B cell (primary cell): Measurements from ENCODE around the gene EXO5. TPM values are rescaled to one million over a fixed set of nuclear protein-coding genes. Genes with fewer than 3 reads are reported as not detected.
"Not testable (repeated sequence)": the region's sequence is repeated elsewhere in the genome, so short reads cannot be mapped to it uniquely, and the experiment has no call there.

ENCODE experiments used
- ATAC-seq: fragments of 200-7000 bp; cut with Tn5 transposase; one replicate; pipeline ENCODE4 v1.10.0; 2021; ENCODE audit warnings: low read depth, mild to moderate bottlenecking, moderate number of reproducible peaks, moderate library complexity
- CTCF ChIA-PET: fragments of 350-600 bp; sonication (Branson Sonifier 250); formaldehyde crosslinking; loops from one replicate; lab custom pipeline; 2021; ENCODE audit warnings: antibody characterized with exemption, inconsistent platforms; lab: Charles Lee
- POLR2A ChIA-PET: fragments of 350-600 bp; sonication (Branson Sonifier 250); formaldehyde crosslinking; loops from one replicate; lab custom pipeline; 2021; ENCODE audit warnings: antibody characterized with exemption; lab: Charles Lee
- DNase-seq: peaks from one replicate; pipeline ENCODE4 v3.0.0; 2013
- H2AFZ ChIP-seq: 2 replicates; pipeline ENCODE4 v1.6.1; 2012; ENCODE audit warnings: mild to moderate bottlenecking, low read depth, low read length; ENCODE audit not compliant: insufficient read depth, poor library complexity, severe bottlenecking
- H3K27ac ChIP-seq, 2 donors: 1 replicate in 1 of 2; 2 replicates in 1 of 2; pipeline ENCODE4 v1.5.1; 2012 to 2013; ENCODE audit warnings: low read length in 2 of 2, mild to moderate bottlenecking in 2 of 2, moderate library complexity in 1 of 2
- H3K27me3 ChIP-seq, 4 experiments: fragments of 200-600 bp in 1 of 4; sonication (generic) in 1 of 4; replicated peaks in 1 of 4; 1 replicate in 2 of 4; 2 replicates in 2 of 4; pipeline versions ENCODE4 v1.6.1 to v1.7.0; 2013 to 2016; ENCODE audit warnings: low read length in 3 of 4, mild to moderate bottlenecking in 2 of 4, mixed read lengths in 1 of 4, moderate library complexity in 1 of 4; ENCODE audit not compliant: insufficient read depth in 4 of 4, control insufficient read depth in 3 of 4; ENCODE audit errors: control extremely low read depth in 1 of 4
- H3K36me3 ChIP-seq, 2 experiments: replicated peaks in 1 of 2; 1 replicate in 1 of 2; 2 replicates in 1 of 2; pipeline versions ENCODE4 v1.6.1 to v1.7.1; 2013; ENCODE audit warnings: low read length in 1 of 2; ENCODE audit not compliant: insufficient read depth in 2 of 2, control insufficient read depth in 1 of 2; ENCODE audit errors: control extremely low read depth in 1 of 2, extremely low read depth in 1 of 2
- H3K4me1 ChIP-seq, 2 donors: fragments of 200-600 bp in 1 of 2; sonication (generic) in 1 of 2; 1 replicate in 1 of 2; 2 replicates in 1 of 2; pipeline versions ENCODE4 v1.5.1 to v1.6.1; 2013 to 2017; ENCODE audit warnings: low read length in 2 of 2; ENCODE audit not compliant: control insufficient read depth in 2 of 2, insufficient read depth in 2 of 2
- H3K4me2 ChIP-seq: replicated peaks from 2 replicates; pipeline ENCODE3; 2012; ENCODE audit warnings: mild to moderate bottlenecking, low read depth, low read length; ENCODE audit not compliant: poor library complexity, severe bottlenecking
- H3K4me3 ChIP-seq, 5 experiments: fragments of 200-600 bp in 1 of 5; sonication (generic) in 1 of 5; 1 replicate in 3 of 5; 2 replicates in 2 of 5; pipeline versions ENCODE4 v1.5.1 to v1.7.0; 2011 to 2016; ENCODE audit warnings: low read length in 4 of 5, mild to moderate bottlenecking in 4 of 5, low read depth in 2 of 5, control low read depth in 1 of 5, moderate library complexity in 1 of 5; ENCODE audit not compliant: insufficient read depth in 1 of 5; ENCODE audit errors: control extremely low read depth in 1 of 5, extremely low read depth in 1 of 5
- H3K79me2 ChIP-seq: fragments of 200-600 bp; sonication (generic); one replicate; pipeline ENCODE4 v1.6.0; 2016; ENCODE audit warnings: low read length; ENCODE audit not compliant: control insufficient read depth, insufficient read depth
- H3K9ac ChIP-seq: fragments of 200-600 bp; sonication (generic); 2 replicates; pipeline ENCODE4 v1.6.1; 2017; ENCODE audit warnings: mild to moderate bottlenecking, low read length, moderate library complexity
- H3K9me3 ChIP-seq, 3 donors: one replicate each; pipeline versions ENCODE4 v1.6.1 to v1.7.1; 2013; ENCODE audit warnings: low read length in 2 of 3; ENCODE audit not compliant: control insufficient read depth in 2 of 3, insufficient read depth in 1 of 3; ENCODE audit errors: control extremely low read depth in 1 of 3
- H4K20me1 ChIP-seq: 2 replicates; pipeline ENCODE4 v1.6.0; 2012; ENCODE audit warnings: mild to moderate bottlenecking, low read length; ENCODE audit not compliant: insufficient read depth, control insufficient read depth, poor library complexity, severe bottlenecking
- H3K27ac Mint-ChIP-seq: one replicate; pipeline ENCODE4 v1.8.0; 2021; ENCODE audit warnings: mixed read lengths
- H3K27me3 Mint-ChIP-seq: one replicate; pipeline ENCODE4 v1.8.0; 2021; ENCODE audit warnings: mixed read lengths
- H3K4me1 Mint-ChIP-seq: one replicate; pipeline ENCODE4 v1.8.0; 2021; ENCODE audit warnings: mixed read lengths
- H3K4me3 Mint-ChIP-seq: one replicate; pipeline ENCODE4 v1.8.0; 2021; ENCODE audit warnings: mixed read lengths
- H3K9me3 Mint-ChIP-seq: one replicate; pipeline ENCODE4 v1.8.0; 2022; ENCODE audit warnings: mixed read lengths; ENCODE audit not compliant: insufficient read depth
- EZH2 ChIP-seq: IDR thresholded peaks from 2 replicates; pipeline ENCODE4 v1.6.1; 2012; ENCODE audit warnings: borderline replicate concordance, low read depth, mild to moderate bottlenecking, moderate library complexity, low read length; ENCODE audit not compliant: insufficient read depth, poor library complexity, severe bottlenecking
- WGBS: methylation state at CpG from one replicate; pipeline ENCODE4 v1.1.5; 2013; ENCODE audit warnings: missing lambda C conversion rate; ENCODE audit not compliant: insufficient coverage; 5-methylcytosine and 5-hydroxymethylcytosine counted together
- intact Hi-C: fragments of 100-400 bp; cut with micrococcal nuclease; formaldehyde crosslinking; loops from one replicate; pipeline ENCODE4 v1.10.0; 2022
- polyA plus RNA-seq: library from polyadenylated mRNA; depleted of rRNA; stranded (reverse); fragments of >200 nt; gene quantifications from 2 replicates; pipeline ENCODE4 v1.2.3, GENCODE V29; 2012
- total RNA-seq, 2 donors: library from RNA; stranded (reverse); fragments of 120-200 nt in 1 of 2; gene quantifications; 1 replicate in 1 of 2; 2 replicates in 1 of 2; pipeline versions ENCODE4 v1.2.3 to v1.2.4, GENCODE V29; 2013 to 2022
- TF ChIP-seq, protein P1 (sequence below): fragments of 200-600 bp; IDR thresholded peaks from one replicate; pipeline ENCODE4 v1.8.0; 2022; ENCODE audit warnings: antibody characterized with exemption, mild to moderate bottlenecking

Gene EXO5
- total and polyA plus RNA-seq, 2 donors (not counting 1 experiment from before 2014, with no cell fraction given): 5.7 to 16.9 TPM

GRCh38 chr1:40556121-40556520 lies 47.6 kb downstream of the EXO5 start:
- Histone ChIP-seq H3K4me1 (no peaks in the 10 kb centered on the region), H3K9ac (no peak overlapping the region), H3K27me3 (no peaks in the 10 kb centered on the region), H3K9me3 (peaks cover 0 to 12% (median 0%) of the 10 kb centered on the region in 3 donors), H2AFZ (no peak overlapping the region), H3K79me2 (no peaks in the 10 kb centered on the region), H3K4me2 (no peak overlapping the region), H4K20me1 (no peaks in the 10 kb centered on the region), H3K36me3 (no peaks in the 10 kb centered on the region), H3K4me3 (no peak overlapping the region), H3K27ac (no peak overlapping the region)
- Mint-ChIP-seq H3K4me3 (no peak overlapping the region), H3K4me1 (no peaks in the 10 kb centered on the region), H3K27ac (no peak overlapping the region), H3K27me3 (peaks cover 5% of the 10 kb centered on the region), H3K9me3 (no peaks in the 10 kb centered on the region)
- ChIA-PET POLR2A (no interaction called here), CTCF (no interaction called here)
- ATAC-seq (no peak), DNase-seq (no peak)
- WGBS: 100% methylated on average over 1 of the region's 5 CpGs
- intact Hi-C loops: no loop called here
- TF ChIP-seq, protein P1, sequence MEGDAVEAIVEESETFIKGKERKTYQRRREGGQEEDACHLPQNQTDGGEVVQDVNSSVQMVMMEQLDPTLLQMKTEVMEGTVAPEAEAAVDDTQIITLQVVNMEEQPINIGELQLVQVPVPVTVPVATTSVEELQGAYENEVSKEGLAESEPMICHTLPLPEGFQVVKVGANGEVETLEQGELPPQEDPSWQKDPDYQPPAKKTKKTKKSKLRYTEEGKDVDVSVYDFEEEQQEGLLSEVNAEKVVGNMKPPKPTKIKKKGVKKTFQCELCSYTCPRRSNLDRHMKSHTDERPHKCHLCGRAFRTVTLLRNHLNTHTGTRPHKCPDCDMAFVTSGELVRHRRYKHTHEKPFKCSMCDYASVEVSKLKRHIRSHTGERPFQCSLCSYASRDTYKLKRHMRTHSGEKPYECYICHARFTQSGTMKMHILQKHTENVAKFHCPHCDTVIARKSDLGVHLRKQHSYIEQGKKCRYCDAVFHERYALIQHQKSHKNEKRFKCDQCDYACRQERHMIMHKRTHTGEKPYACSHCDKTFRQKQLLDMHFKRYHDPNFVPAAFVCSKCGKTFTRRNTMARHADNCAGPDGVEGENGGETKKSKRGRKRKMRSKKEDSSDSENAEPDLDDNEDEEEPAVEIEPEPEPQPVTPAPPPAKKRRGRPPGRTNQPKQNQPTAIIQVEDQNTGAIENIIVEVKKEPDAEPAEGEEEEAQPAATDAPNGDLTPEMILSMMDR: no peak
- no peak for TF ChIP-seq EZH2

- H3K36me3 ChIP-seq, DNase-seq, H3K27ac ChIP-seq, H3K27me3 ChIP-seq, H3K9ac ChIP-seq, H4K20me1 ChIP-seq, ATAC-seq, H3K9me3 Mint-ChIP-seq, H3K4me3 ChIP-seq, H2AFZ ChIP-seq, POLR2A ChIA-PET, H3K4me2 ChIP-seq, CTCF ChIA-PET, intact Hi-C loops, H3K79me2 ChIP-seq, H3K27ac Mint-ChIP-seq, H3K4me1 Mint-ChIP-seq, H3K4me3 Mint-ChIP-seq, H3K4me1 ChIP-seq: not testable (repeated sequence)
- peaks cover 10% of the 10 kb centered on the region for H3K27me3 Mint-ChIP-seq
- no CpG with 5 or more reads among the region's 1 CpG for WGBS
- peaks cover 0 to 12% (median 0%) of the 10 kb centered on the region in 3 donors for H3K9me3 ChIP-seq
Measured at GRCh38 chr1:40558241-40558640, 49.7 kb downstream of the EXO5 start.
